Measurements from ENCODE around the gene MYO15B.

- TF ChIP-seq CTCF (conservative IDR thresholded peaks at IDR 0.05; ENCODE audit: low read length), result no peak
- TF ChIP-seq EZH2phosphoT487 (IDR thresholded peaks at IDR 0.05; ENCODE audit: borderline replicate concordance), result no peak
These were observed 25.5 kb downstream of the MYO15B start for GRCh38 chr17:75612906-75613626.
